Liver (tissue), 9 donors: ENCODE results near the gene MPST. TPM values are rescaled to one million over a fixed set of nuclear protein-coding genes. Genes with fewer than 3 reads are reported as not detected.

Experiments
- DNase-seq: peaks from one replicate; pipeline ENCODE4 v3.0.0-alpha.2; 2017; ENCODE audit warnings: low spot score
- H3K27ac ChIP-seq, 2 donors: one replicate each; pipeline ENCODE4 v1.7.0; 2013; ENCODE audit warnings: inconsistent platforms in 2 of 2, low read length in 2 of 2, control low read depth in 1 of 2, low read depth in 1 of 2, mild to moderate bottlenecking in 1 of 2
- H3K27me3 ChIP-seq, 4 donors: one replicate each; pipeline versions ENCODE4 v1.6.1 to v1.7.0; 2013; ENCODE audit warnings: low read length in 3 of 4, inconsistent platforms in 1 of 4, mild to moderate bottlenecking in 1 of 4, moderate library complexity in 1 of 4; ENCODE audit not compliant: control insufficient read depth in 4 of 4, insufficient read depth in 4 of 4
- H3K36me3 ChIP-seq, 4 donors: one replicate each; pipeline versions ENCODE4 v1.6.1 to v1.7.0; 2013; ENCODE audit warnings: low read length in 3 of 4, mild to moderate bottlenecking in 3 of 4, low read depth in 1 of 4, moderate library complexity in 1 of 4; ENCODE audit not compliant: control insufficient read depth in 4 of 4, insufficient read depth in 3 of 4
- H3K4me1 ChIP-seq, 4 donors: one replicate each; pipeline versions ENCODE4 v1.6.1 to v1.7.0; 2013; ENCODE audit warnings: low read length in 3 of 4, mild to moderate bottlenecking in 3 of 4, moderate library complexity in 1 of 4; ENCODE audit not compliant: control insufficient read depth in 4 of 4, insufficient read depth in 4 of 4
- H3K4me3 ChIP-seq, 3 donors: one replicate each; pipeline versions ENCODE4 v1.6.1 to v1.7.0; 2013; ENCODE audit warnings: low read length in 3 of 3, control low read depth in 1 of 3, low read depth in 1 of 3, mild to moderate bottlenecking in 1 of 3
- H3K9ac ChIP-seq, 2 donors: one replicate each; pipeline ENCODE4 v1.7.0; 2013; ENCODE audit warnings: low read length in 2 of 2, mild to moderate bottlenecking in 2 of 2, moderate library complexity in 2 of 2, control low read depth in 1 of 2, low read depth in 1 of 2
- H3K9me3 ChIP-seq, 4 donors: one replicate each; pipeline versions ENCODE4 v1.6.1 to v1.7.0; 2013; ENCODE audit warnings: low read length in 3 of 4; ENCODE audit not compliant: control insufficient read depth in 4 of 4
- CTCF ChIP-seq: fragments of 150-350 bp; IDR thresholded peaks from 2 replicates; pipeline ENCODE4 v1.5.1; 2017; ENCODE audit warnings: improper control_type of control experiment, low read depth, low read length; ENCODE audit not compliant: missing input control
- EGR1 ChIP-seq, 2 donors: IDR thresholded peaks; 2 replicates each; pipeline ENCODE4 v1.6.1; 2016 to 2018; ENCODE audit warnings: antibody characterized with exemption in 2 of 2, low read depth in 2 of 2
- FOXA1 ChIP-seq: IDR thresholded peaks from 2 replicates; pipeline ENCODE4 v1.6.1; 2016; ENCODE audit warnings: antibody characterized with exemption
- FOXA2 ChIP-seq: IDR thresholded peaks from 2 replicates; pipeline ENCODE4 v1.6.1; 2016; ENCODE audit warnings: antibody characterized with exemption
- GABPA ChIP-seq, 2 donors: IDR thresholded peaks in 1 of 2; conservative IDR thresholded peaks in 1 of 2; 2 replicates each; pipeline ENCODE4 v1.6.1; 2016; ENCODE audit warnings: antibody characterized with exemption in 2 of 2, mild to moderate bottlenecking in 1 of 2, moderate library complexity in 1 of 2
- HNF4A ChIP-seq, 2 donors: conservative IDR thresholded peaks; 2 replicates each; pipeline ENCODE4 v1.6.1; 2016; ENCODE audit warnings: antibody characterized with exemption in 2 of 2, mild to moderate bottlenecking in 2 of 2
- HNF4G ChIP-seq: IDR thresholded peaks from 2 replicates; pipeline ENCODE4 v1.6.1; 2016; ENCODE audit warnings: antibody characterized with exemption
- JUND ChIP-seq, 2 donors: IDR thresholded peaks; 2 replicates each; pipeline ENCODE4 v1.6.1; 2016; ENCODE audit warnings: antibody characterized with exemption in 2 of 2
- MAX ChIP-seq: IDR thresholded peaks from 2 replicates; pipeline ENCODE4 v1.6.1; 2016; ENCODE audit warnings: antibody characterized with exemption
- NR2F2 ChIP-seq: IDR thresholded peaks from 2 replicates; pipeline ENCODE4 v1.6.1; 2016; ENCODE audit warnings: antibody characterized with exemption
- RAD21 ChIP-seq, 2 donors: IDR thresholded peaks; 2 replicates each; pipeline ENCODE4 v1.6.1; 2016; ENCODE audit warnings: antibody characterized with exemption in 2 of 2, mild to moderate bottlenecking in 2 of 2
- RXRA ChIP-seq, 2 donors: IDR thresholded peaks; 2 replicates each; pipeline ENCODE4 v1.6.1; 2017 to 2018; ENCODE audit warnings: antibody characterized with exemption in 2 of 2, mild to moderate bottlenecking in 1 of 2
- SP1 ChIP-seq: IDR thresholded peaks from 2 replicates; pipeline ENCODE4 v1.6.1; 2018; ENCODE audit warnings: antibody characterized with exemption, mild to moderate bottlenecking
- TAF1 ChIP-seq: conservative IDR thresholded peaks from 2 replicates; pipeline ENCODE4 v1.6.1; 2016; ENCODE audit warnings: antibody characterized with exemption, mild to moderate bottlenecking
- YY1 ChIP-seq: IDR thresholded peaks from 2 replicates; pipeline ENCODE4 v1.6.1; 2016; ENCODE audit warnings: antibody characterized with exemption, mild to moderate bottlenecking
- ZBTB33 ChIP-seq: IDR thresholded peaks from 2 replicates; pipeline ENCODE4 v1.6.1; 2016; ENCODE audit warnings: antibody characterized with exemption
- WGBS: extraction: QIAGEN DNeasy Blood & Tissue Kit; methylation state at CpG from one replicate; pipeline ENCODE4 v1.1.7; 2013; 5-methylcytosine and 5-hydroxymethylcytosine counted together
- polyA plus RNA-seq, 2 donors: library from polyadenylated mRNA; stranded (reverse) in 1 of 2; unstranded in 1 of 2; fragments of 200-250 nt in 1 of 2; fragments of >200 nt in 1 of 2; fragmentation: Nextera tagmentation in 1 of 2; extraction: Ambion mirVana in 1 of 2; gene quantifications; one replicate each; pipeline versions ENCODE4 v1.2.1 to v1.2.3, GENCODE V29; 2013 to 2015
- total RNA-seq, 2 donors: library from RNA; depleted of rRNA; stranded (reverse); fragments of >200 nt; gene quantifications; one replicate each; pipeline ENCODE4 v1.2.3, GENCODE V29; 2014
- TF ChIP-seq, protein P1 (sequence below): IDR thresholded peaks from 2 replicates; pipeline ENCODE4 v1.6.1; 2016; ENCODE audit warnings: antibody characterized with exemption, mild to moderate bottlenecking
- TF ChIP-seq, protein P2 (sequence below): IDR thresholded peaks from 2 replicates; pipeline ENCODE4 v1.6.1; 2016; ENCODE audit warnings: antibody characterized with exemption
- donor health status: healthy.
- donor health status: healthy.
- donor health status: healthy.
- donor health status: healthy.
- donor health status: healthy.

The MPST gene
- total and polyA plus RNA-seq, 4 donors: 124 to 277 (median 199) TPM

GRCh38 chr22:37024339-37025157 lies 5.0 kb downstream of the MPST start:
- TF ChIP-seq ZBTB33 (no peak), HNF4A (conservative IDR thresholded peaks at IDR 0.05) (peak in 1 of 2 donors; percentile 55), YY1 (no peak), TAF1 (peak; percentile 45), FOXA2 (no peak), JUND (IDR thresholded peaks at IDR 0.05) (no peak), MAX (no peak), RAD21 (IDR thresholded peaks at IDR 0.05) (no peak), GABPA (IDR thresholded peaks at IDR 0.05 in 1 of 2, conservative IDR thresholded peaks at IDR 0.05 in 1 of 2) (no peak), SP1 (peak; percentile 6), FOXA1 (no peak), CTCF (no peak), EGR1 (IDR thresholded peaks at IDR 0.05; ENCODE audit: low read depth in 2 of 2) (peak in 1 of 2 donors; percentile 40), NR2F2 (peak; percentile 48), HNF4G (no peak), RXRA (IDR thresholded peaks at IDR 0.05) (peak; percentile 23 to 73)
- TF ChIP-seq, protein P1, sequence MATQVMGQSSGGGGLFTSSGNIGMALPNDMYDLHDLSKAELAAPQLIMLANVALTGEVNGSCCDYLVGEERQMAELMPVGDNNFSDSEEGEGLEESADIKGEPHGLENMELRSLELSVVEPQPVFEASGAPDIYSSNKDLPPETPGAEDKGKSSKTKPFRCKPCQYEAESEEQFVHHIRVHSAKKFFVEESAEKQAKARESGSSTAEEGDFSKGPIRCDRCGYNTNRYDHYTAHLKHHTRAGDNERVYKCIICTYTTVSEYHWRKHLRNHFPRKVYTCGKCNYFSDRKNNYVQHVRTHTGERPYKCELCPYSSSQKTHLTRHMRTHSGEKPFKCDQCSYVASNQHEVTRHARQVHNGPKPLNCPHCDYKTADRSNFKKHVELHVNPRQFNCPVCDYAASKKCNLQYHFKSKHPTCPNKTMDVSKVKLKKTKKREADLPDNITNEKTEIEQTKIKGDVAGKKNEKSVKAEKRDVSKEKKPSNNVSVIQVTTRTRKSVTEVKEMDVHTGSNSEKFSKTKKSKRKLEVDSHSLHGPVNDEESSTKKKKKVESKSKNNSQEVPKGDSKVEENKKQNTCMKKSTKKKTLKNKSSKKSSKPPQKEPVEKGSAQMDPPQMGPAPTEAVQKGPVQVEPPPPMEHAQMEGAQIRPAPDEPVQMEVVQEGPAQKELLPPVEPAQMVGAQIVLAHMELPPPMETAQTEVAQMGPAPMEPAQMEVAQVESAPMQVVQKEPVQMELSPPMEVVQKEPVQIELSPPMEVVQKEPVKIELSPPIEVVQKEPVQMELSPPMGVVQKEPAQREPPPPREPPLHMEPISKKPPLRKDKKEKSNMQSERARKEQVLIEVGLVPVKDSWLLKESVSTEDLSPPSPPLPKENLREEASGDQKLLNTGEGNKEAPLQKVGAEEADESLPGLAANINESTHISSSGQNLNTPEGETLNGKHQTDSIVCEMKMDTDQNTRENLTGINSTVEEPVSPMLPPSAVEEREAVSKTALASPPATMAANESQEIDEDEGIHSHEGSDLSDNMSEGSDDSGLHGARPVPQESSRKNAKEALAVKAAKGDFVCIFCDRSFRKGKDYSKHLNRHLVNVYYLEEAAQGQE: no peak
- TF ChIP-seq, protein P2, sequence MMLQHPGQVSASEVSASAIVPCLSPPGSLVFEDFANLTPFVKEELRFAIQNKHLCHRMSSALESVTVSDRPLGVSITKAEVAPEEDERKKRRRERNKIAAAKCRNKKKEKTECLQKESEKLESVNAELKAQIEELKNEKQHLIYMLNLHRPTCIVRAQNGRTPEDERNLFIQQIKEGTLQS: no peak
- Histone ChIP-seq H3K4me3 (peak overlapping the region; percentile 1 to 79 (median 54)), H3K9ac (peak overlapping the region; percentile 51 to 68), H3K27ac (peak overlapping the region; percentile 91 to 93), H3K9me3 (no peaks in the 10 kb centered on the region), H3K4me1 (peaks cover 7 to 85% (median 66%) of the 10 kb centered on the region in 4 donors), H3K36me3 (peaks cover 5 to 20% (median 13%) of the 10 kb centered on the region in 4 donors), H3K27me3 (no peaks in the 10 kb centered on the region)
- DNase-seq: no peak
- 38% methylated on average over 71 of the region's 71 CpGs for WGBS
